Esophagus squamous epithelium (tissue), 5 donors: ENCODE results near the gene CCBE1. TPM values are rescaled to one million over a fixed set of nuclear protein-coding genes. Genes with fewer than 3 reads are reported as not detected.
"Not testable (repeated sequence)": the region's sequence is repeated elsewhere in the genome, so short reads cannot be mapped to it uniquely, and the experiment has no call there.

Experiments used
- DNase-seq: peaks from one replicate; lab custom pipeline; 2025; lab: John Stamatoyannopoulos, UW
- H3K27ac ChIP-seq, 4 donors: fragments of 200-600 bp; sonication (generic); one replicate each; pipeline ENCODE4 v1.5.1; 2016 to 2019; ENCODE audit warnings: mild to moderate bottlenecking in 1 of 4
- H3K27me3 ChIP-seq, 4 donors: fragments of 200-600 bp; sonication (generic); 1 replicate in 3 of 4; 2 replicates in 1 of 4; pipeline versions ENCODE4 v1.5.1 to v1.6.0; 2017 to 2021; ENCODE audit warnings: antibody characterized with exemption in 1 of 4
- H3K36me3 ChIP-seq, 3 donors: fragments of 200-600 bp; sonication (generic); one replicate each; pipeline ENCODE4 v1.5.1; 2016 to 2019
- H3K4me1 ChIP-seq, 3 donors: fragments of 200-600 bp; sonication (generic); one replicate each; pipeline ENCODE4 v1.5.1; 2017 to 2019
- H3K4me3 ChIP-seq, 4 donors: fragments of 200-600 bp; sonication (generic); 1 replicate in 3 of 4; 2 replicates in 1 of 4; pipeline ENCODE4 v1.5.1; 2016 to 2019; ENCODE audit warnings: mild to moderate bottlenecking in 2 of 4, moderate library complexity in 1 of 4
- H3K9me3 ChIP-seq, 3 donors: fragments of 200-600 bp; sonication (generic); one replicate each; pipeline ENCODE4 v1.5.1; 2016 to 2019
- POLR2A ChIP-seq, 4 donors: fragments of 450-650 bp; IDR thresholded peaks; one replicate each; pipeline ENCODE4 v1.6.1; 2017; ENCODE audit warnings: antibody characterized with exemption in 4 of 4, mild to moderate bottlenecking in 4 of 4, moderate library complexity in 3 of 4
- WGBS, 2 donors: methylation state at CpG; one replicate each; pipeline ENCODE4 v1.1.5; 2018; 5-methylcytosine and 5-hydroxymethylcytosine counted together
- intact Hi-C: fragments of 100-400 bp; cut with DNase I; formaldehyde crosslinking; loops from one replicate; pipeline ENCODE4 v1.15.0; 2022
- total RNA-seq, 4 donors: library from RNA; depleted of rRNA; stranded (reverse); fragments of >200 nt; gene quantifications; one replicate each; pipeline ENCODE4 v1.1.0, GENCODE V29; 2016
- TF ChIP-seq, protein P1 (sequence below), 6 experiments: fragments of 450-650 bp in 4 of 6; fragments of 200-600 bp in 2 of 6; sonication (generic) in 2 of 6; IDR thresholded peaks; one replicate each; pipeline ENCODE4 v1.5.1; 2016 to 2019; ENCODE audit warnings: antibody characterized with exemption in 6 of 6, mild to moderate bottlenecking in 4 of 6, moderate library complexity in 4 of 6
- donor health status: DM: yes; HTN: yes; CAD: no.

The CCBE1 gene
- total RNA-seq, 4 donors from 2014 or later = 0.34 to 4.6 (median 1.3) TPM

DNA sequence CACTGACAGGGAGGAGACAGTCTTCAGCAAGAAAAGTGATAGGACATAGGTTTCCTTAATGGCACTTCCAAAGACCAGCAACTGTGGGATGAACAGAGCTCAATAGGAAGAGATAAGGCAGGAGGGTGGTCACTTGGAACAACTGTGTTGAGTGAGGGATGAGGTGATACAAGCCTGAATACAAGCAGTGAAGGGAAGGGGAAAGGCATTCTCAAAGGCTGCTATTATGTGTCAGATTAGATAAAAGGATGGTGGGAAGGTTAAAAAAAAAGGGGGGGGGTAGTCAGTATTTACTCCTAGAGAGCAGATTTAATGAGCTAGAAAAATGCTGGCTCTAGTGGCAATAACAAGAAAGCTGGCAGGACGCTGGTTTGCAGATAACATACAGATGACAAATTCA lies 25.7 kb downstream of the CCBE1 start:
- 71 to 81% methylated on average over 1 of the region's 1 CpG for WGBS, 2 donors
- peaks cover 0 to 22% (median 6%) of the 10 kb centered on the region in 3 donors for H3K4me1 ChIP-seq

DNA sequence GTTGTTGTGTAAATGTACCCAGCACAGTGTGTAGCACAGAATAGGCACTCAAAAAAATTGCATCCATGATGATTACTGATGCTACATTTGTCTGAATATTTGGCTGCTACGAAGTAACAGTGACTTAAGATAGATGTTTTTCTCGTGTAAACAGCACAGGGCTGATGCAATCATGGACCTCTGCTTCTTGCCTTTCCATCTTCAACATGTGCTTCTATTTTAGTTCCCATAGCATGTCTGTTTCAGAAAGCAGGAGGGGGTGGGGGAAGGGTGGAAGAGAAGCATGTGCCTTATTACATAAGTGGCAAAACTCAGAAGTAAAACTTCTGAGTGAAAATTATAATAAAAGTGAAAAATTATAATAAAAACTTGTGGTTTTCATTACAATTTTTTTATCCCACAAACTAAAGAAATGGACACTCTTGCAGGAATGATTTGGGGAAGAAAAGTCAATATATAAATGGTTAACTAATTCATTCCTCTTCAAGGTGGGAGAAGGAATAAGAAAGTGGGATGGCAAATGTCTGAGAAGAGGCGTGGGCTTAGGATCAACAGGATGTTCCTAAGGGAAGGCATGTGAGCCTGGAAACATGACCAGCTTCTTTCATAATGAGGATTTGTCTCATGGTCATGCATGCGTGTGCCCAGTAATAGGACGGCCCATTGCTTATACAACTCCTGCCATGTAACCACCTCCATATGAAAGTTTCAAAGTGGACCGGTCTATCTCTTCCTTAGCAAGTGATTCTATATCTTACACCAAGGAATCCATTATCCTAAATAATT lies 27.2 kb downstream of the CCBE1 start:
- H3K4me1 ChIP-seq = peaks cover 0 to 22% (median 6%) of the 10 kb centered on the region in 3 donors
- 74% methylated on average over 6 of the region's 6 CpGs for WGBS, 2 donors
- H3K9me3 ChIP-seq = no peaks in the 10 kb centered on the region
- TF ChIP-seq, protein P1, sequence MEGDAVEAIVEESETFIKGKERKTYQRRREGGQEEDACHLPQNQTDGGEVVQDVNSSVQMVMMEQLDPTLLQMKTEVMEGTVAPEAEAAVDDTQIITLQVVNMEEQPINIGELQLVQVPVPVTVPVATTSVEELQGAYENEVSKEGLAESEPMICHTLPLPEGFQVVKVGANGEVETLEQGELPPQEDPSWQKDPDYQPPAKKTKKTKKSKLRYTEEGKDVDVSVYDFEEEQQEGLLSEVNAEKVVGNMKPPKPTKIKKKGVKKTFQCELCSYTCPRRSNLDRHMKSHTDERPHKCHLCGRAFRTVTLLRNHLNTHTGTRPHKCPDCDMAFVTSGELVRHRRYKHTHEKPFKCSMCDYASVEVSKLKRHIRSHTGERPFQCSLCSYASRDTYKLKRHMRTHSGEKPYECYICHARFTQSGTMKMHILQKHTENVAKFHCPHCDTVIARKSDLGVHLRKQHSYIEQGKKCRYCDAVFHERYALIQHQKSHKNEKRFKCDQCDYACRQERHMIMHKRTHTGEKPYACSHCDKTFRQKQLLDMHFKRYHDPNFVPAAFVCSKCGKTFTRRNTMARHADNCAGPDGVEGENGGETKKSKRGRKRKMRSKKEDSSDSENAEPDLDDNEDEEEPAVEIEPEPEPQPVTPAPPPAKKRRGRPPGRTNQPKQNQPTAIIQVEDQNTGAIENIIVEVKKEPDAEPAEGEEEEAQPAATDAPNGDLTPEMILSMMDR (IDR thresholded peaks at IDR 0.05) = no peak
- no peak for TF ChIP-seq POLR2A (IDR thresholded peaks at IDR 0.05)
- H3K27me3 ChIP-seq = no peaks in the 10 kb centered on the region
- intact Hi-C loops = no loop called here
- no peak for DNase-seq
- peak overlapping the region in 1 of 4 donors; percentile 41 for H3K27ac ChIP-seq
- H3K36me3 ChIP-seq = no peaks in the 10 kb centered on the region
- H3K4me3 ChIP-seq = no peak overlapping the region

More for the DNA sequence above, 25.7 kb downstream of the CCBE1 start:
- Histone ChIP-seq H3K9me3 (no peaks in the 10 kb centered on the region), H3K27ac (peak overlapping the region in 1 of 4 donors; percentile 54), H3K27me3 (no peaks in the 10 kb centered on the region), H3K36me3 (no peaks in the 10 kb centered on the region), H3K4me3 (no peak overlapping the region)
- no peak for DNase-seq
- intact Hi-C loops = no loop called here
- TF ChIP-seq, protein P1 (IDR thresholded peaks at IDR 0.05) = no peak
- no peak for TF ChIP-seq POLR2A (IDR thresholded peaks at IDR 0.05)

DNA sequence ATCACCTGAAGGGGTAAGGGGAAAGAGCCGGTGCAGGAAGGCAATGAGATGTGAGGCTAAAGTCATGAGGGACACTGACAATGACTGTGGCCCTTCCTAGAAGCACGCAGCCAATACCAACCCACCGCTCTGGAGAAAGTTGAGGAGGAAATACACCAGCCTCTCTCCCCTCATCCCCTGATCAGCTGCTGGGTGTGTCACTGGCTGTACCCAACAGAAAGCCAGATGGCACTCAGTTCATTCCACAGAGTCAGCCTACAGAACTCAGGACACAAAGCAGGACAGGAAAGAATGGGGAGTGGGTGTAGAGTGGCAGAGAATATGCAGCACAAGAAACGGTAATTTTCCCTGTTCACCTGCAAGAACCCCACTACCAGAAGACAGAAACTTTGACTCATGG lies 29.7 kb downstream of the CCBE1 start:
- H3K4me1 ChIP-seq = peaks cover 0 to 18% (median 6%) of the 10 kb centered on the region in 3 donors
- H3K27ac ChIP-seq = no peak overlapping the region
- WGBS, 2 donors = 71 to 76% methylated on average over 4 of the region's 4 CpGs
- intact Hi-C loops = no loop called here
- TF ChIP-seq, protein P1 (IDR thresholded peaks at IDR 0.05) = no peak
- no peak for TF ChIP-seq POLR2A (IDR thresholded peaks at IDR 0.05)
- no peak overlapping the region for H3K4me3 ChIP-seq
- no peak for DNase-seq
- no peaks in the 10 kb centered on the region for H3K27me3 ChIP-seq
- H3K36me3 ChIP-seq = no peaks in the 10 kb centered on the region
- no peaks in the 10 kb centered on the region for H3K9me3 ChIP-seq

DNA sequence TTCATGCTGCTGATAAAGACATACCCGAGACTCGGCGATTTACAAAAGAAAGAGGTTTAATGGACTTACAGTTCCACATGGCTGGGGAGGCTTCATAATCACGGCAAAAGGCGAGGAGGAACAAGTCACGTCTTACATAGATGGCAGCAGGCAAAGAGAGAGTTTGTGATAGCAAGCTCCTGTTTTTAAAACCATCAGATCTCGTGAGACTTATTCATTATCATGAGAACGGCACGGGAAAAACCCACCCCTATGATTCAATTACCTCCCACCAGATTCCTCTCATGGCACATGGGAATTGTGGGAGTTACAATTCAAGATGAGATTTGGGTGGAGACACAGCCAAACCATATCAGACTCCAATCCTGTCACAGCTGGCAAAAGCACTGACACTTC lies 31.2 kb downstream of the CCBE1 start:
- intact Hi-C loops, DNase-seq, H3K36me3 ChIP-seq, H3K4me3 ChIP-seq, H3K9me3 ChIP-seq, H3K27me3 ChIP-seq: not testable (repeated sequence)
- H3K4me1 ChIP-seq = peaks cover 0 to 11% (median 3%) of the 10 kb centered on the region in 3 donors
- 85 to 88% methylated on average over 9 of the region's 9 CpGs for WGBS, 2 donors
- peak overlapping the region in 1 of 4 donors; percentile 39 for H3K27ac ChIP-seq

DNA sequence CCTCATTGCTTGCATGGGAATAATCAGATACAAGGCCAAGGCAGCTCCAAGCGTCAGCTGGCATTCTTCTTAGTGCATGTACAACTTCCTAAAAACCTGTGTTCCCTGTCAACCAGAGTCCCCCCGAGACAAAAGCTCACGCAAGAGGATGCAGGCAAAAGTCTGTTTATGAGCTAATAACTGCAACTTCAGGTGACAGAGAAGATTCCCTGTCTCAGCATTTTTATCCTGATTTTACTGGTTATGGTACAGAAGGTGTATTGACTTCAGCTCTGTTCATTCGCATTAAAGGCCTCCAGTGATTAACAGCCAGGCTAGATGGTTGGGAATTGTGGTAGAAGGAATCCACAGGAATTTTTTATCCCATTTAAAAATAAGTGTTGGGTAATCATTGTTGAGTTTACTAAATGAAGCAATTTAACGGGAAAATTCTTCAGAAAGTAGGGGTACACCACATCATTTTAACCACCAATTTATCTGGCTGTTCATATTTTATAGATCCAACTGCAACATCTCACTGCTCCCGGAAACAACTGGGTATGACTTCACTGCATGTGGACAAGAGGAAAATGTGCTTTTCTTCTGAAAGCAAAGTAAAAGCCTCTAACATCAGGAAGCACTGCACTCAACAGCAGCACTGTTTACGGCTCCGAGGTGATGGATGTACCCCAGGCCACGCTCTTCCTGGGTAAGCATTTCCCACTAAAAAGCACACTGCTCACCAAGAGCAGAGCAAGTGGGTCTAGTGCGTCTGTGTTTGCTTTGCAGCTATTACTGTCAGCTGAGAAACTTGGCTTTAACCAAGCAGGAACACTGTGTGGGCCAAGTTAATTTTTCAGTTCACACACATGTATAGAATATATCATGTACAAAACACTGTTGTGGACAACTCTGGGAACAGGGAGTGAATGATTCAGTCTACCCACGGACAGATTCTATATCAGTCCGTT lies 31.9 kb downstream of the CCBE1 start:
- H3K9me3 ChIP-seq = no peaks in the 10 kb centered on the region
- intact Hi-C loops = no loop called here
- H3K36me3 ChIP-seq = no peaks in the 10 kb centered on the region
- H3K4me1 ChIP-seq = peaks cover 0 to 8% (median 3%) of the 10 kb centered on the region in 3 donors
- WGBS, 2 donors = 71 to 73% methylated on average over 11 of the region's 12 CpGs
- H3K27ac ChIP-seq = peak overlapping the region in 2 of 4 donors; percentile 13 to 39
- no peaks in the 10 kb centered on the region for H3K27me3 ChIP-seq
- TF ChIP-seq POLR2A (IDR thresholded peaks at IDR 0.05) = no peak
- TF ChIP-seq, protein P1 (IDR thresholded peaks at IDR 0.05) = no peak
- H3K4me3 ChIP-seq = no peak overlapping the region
- DNase-seq = no peak
